H1 (cell line): Measurements from ENCODE around the gene TCF7. TPM values are rescaled to one million over a fixed set of nuclear protein-coding genes. Genes with fewer than 3 reads are reported as not detected.

Experiments used
- CEBPB ChIP-seq: IDR thresholded peaks from 2 replicates; pipeline ENCODE4 v1.6.1; 2012; ENCODE audit warnings: low read depth, low read length
- KDM4A ChIP-seq: IDR thresholded peaks from one replicate; pipeline ENCODE4 v1.7.1; 2012; ENCODE audit warnings: low read depth, mild to moderate bottlenecking, moderate library complexity, low read length, inconsistent platforms; ENCODE audit not compliant: severe bottlenecking
- polyA plus RNA-seq, 7 experiments: library from polyadenylated mRNA; depleted of rRNA in 3 of 7; stranded (reverse) in 5 of 7; unstranded in 2 of 7; fragments of >200 nt in 5 of 7; fragments of 200-250 nt in 2 of 7; gene quantifications; 1 replicate in 5 of 7; 2 replicates in 1 of 7; 4 replicates in 1 of 7; pipeline versions ENCODE4 v1.2.1 to v1.2.3, GENCODE V29; 2011 to 2013; ENCODE audit warnings: missing spikeins in 2 of 7, mixed read lengths in 2 of 7
- total RNA-seq: library from RNA; stranded (reverse); fragmentation: NEBNext Ultra II Directional; extraction: Animal tissue kit (Norgen Biotek cat#: 25700); gene quantifications from 2 replicates; pipeline ENCODE4 v1.2.1, GENCODE V29; 2021

Gene TCF7
- total and polyA plus RNA-seq, 2 of the 8 experiments (the other 6 are each of a cell fraction or from before 2014, with no cell fraction given): 4.7 to 8.5 TPM

DNA sequence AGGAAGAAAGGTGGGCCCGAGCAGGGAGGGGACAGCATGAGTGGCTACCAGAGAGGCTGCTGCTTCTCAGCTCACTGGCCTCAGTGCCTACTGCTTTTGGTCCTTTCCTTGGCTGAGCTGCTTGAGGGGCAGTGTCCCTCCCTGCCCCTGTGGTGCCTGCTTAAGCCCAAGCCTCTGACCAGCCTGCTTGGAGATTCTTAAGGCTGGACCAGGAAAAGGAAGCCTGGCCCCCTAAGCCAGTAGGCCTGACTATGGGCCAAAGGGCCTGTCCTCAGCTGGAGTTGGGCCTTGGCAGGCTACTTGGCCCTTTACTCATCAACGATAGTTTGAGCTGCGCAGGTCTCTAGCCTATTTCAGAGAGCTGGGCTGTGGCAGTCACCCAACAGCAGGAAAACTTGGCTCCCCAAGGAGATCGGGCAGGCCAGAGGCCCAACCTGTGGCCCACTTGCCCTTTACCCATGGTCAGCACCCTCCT, 24.9 kb downstream of the TCF7 start (continued):
- TF ChIP-seq CEBPB (no peak), KDM4A (no peak)
- TF ChIP-seq, all 59 proteins: peak for 0
